Middle frontal gyrus (tissue), 1 donor: ENCODE measurements around the gene CYP2W1.

Experiments
- DNase-seq: peaks from one replicate; pipeline ENCODE4 v3.0.0-alpha.2; 2015; ENCODE audit warnings: low spot score; ENCODE audit errors: extremely low spot score

The CYP2W1 gene

GRCh38 chr7:966291-967069 lies 16.5 kb upstream of the CYP2W1 start:
- no peak for DNase-seq

GRCh38 chr7:967361-968082 lies 15.5 kb upstream of the CYP2W1 start:
- no peak for DNase-seq

GRCh38 chr7:968205-969105 lies 14.5 kb upstream of the CYP2W1 start:
- no peak for DNase-seq

GRCh38 chr7:969403-969802 lies 13.6 kb upstream of the CYP2W1 start:
- no peak for DNase-seq

- no peak for DNase-seq
Observed at GRCh38 chr7:970744-971143, 12.2 kb upstream of the CYP2W1 start.

- DNase-seq: no peak
Observed at GRCh38 chr7:972110-972509, 10.9 kb upstream of the CYP2W1 start.

GRCh38 chr7:972676-973309 lies 10.2 kb upstream of the CYP2W1 start:
- no peak for DNase-seq

- DNase-seq: no peak
Observed at GRCh38 chr7:973312-973711, 9.7 kb upstream of the CYP2W1 start.

- no peak for DNase-seq
Observed at GRCh38 chr7:974172-974571, 8.8 kb upstream of the CYP2W1 start.

- peak; percentile 59 for DNase-seq
Observed at GRCh38 chr7:974820-975681, 7.9 kb upstream of the CYP2W1 start, which contains the start of gene COX19. COX19 (minus strand) TSS chr7:975549; CDS start chr7:975509, 40 bp downstream.

GRCh38 chr7:975702-976473 lies 7.1 kb upstream of the CYP2W1 start:
- no peak for DNase-seq

GRCh38 chr7:976901-977325 lies 6.1 kb upstream of the CYP2W1 start:
- DNase-seq: no peak

- peak; percentile 40 for DNase-seq
Observed at GRCh38 chr7:977326-978048, 5.5 kb upstream of the CYP2W1 start.

- DNase-seq: no peak
Observed at GRCh38 chr7:978049-978346, 5.0 kb upstream of the CYP2W1 start.

- no peak for DNase-seq
Observed at GRCh38 chr7:978416-979091, 4.4 kb upstream of the CYP2W1 start.

- DNase-seq: no peak
Observed at GRCh38 chr7:979151-979550, 3.8 kb upstream of the CYP2W1 start.

- DNase-seq: no peak
Observed at GRCh38 chr7:979886-980571, 3.0 kb upstream of the CYP2W1 start.
